KOPT-K1 (cell line): ENCODE measurements around the gene OGFOD2.

Experiments
- H3K27ac ChIP-seq: fragments of 200-600 bp; sonication (generic); 2 replicates; pipeline ENCODE4 v1.5.1; 2016; ENCODE audit warnings: antibody characterized with exemption, mild to moderate bottlenecking, low read depth, low read length; ENCODE audit not compliant: poor library complexity, severe bottlenecking
- H3K36me3 ChIP-seq: fragments of 200-600 bp; sonication (generic); 2 replicates; pipeline ENCODE4 v1.5.1; 2017; ENCODE audit warnings: antibody characterized with exemption, mild to moderate bottlenecking, low read length, moderate library complexity; ENCODE audit not compliant: insufficient read depth
- H3K9me3 ChIP-seq: fragments of 200-600 bp; sonication (generic); 2 replicates; pipeline ENCODE4 v1.5.1; 2017; ENCODE audit warnings: antibody characterized with exemption, low read length, mild to moderate bottlenecking; ENCODE audit not compliant: insufficient read depth, poor library complexity, severe bottlenecking

OGFOD2 gene

GRCh38 chr12:122996621-122997342, 21.7 kb downstream of the OGFOD2 start:
- no peak overlapping the region for H3K27ac ChIP-seq
- peaks cover 99% of the 10 kb centered on the region for H3K36me3 ChIP-seq
- no peaks in the 10 kb centered on the region for H3K9me3 ChIP-seq

- peaks cover 98% of the 10 kb centered on the region for H3K36me3 ChIP-seq
- no peaks in the 10 kb centered on the region for H3K9me3 ChIP-seq
- H3K27ac ChIP-seq, result no peak overlapping the region
Observed at GRCh38 chr12:122997343-122998250, 22.6 kb downstream of the OGFOD2 start.

- Histone ChIP-seq H3K36me3 (peaks cover 98% of the 10 kb centered on the region), H3K9me3 (no peaks in the 10 kb centered on the region), H3K27ac (no peak overlapping the region)
Observed at GRCh38 chr12:122998316-122998715, 23.3 kb downstream of the OGFOD2 start.

- Histone ChIP-seq H3K36me3 (peaks cover 98% of the 10 kb centered on the region), H3K9me3 (no peaks in the 10 kb centered on the region), H3K27ac (no peak overlapping the region)
Observed at GRCh38 chr12:122999196-122999946, 24.3 kb downstream of the OGFOD2 start.

- Histone ChIP-seq H3K27ac (no peak overlapping the region), H3K9me3 (no peaks in the 10 kb centered on the region), H3K36me3 (peaks cover 98% of the 10 kb centered on the region)
Observed at GRCh38 chr12:122999986-123000420, 25.0 kb downstream of the OGFOD2 start.

GRCh38 chr12:123000578-123000977, 25.5 kb downstream of the OGFOD2 start:
- H3K9me3 ChIP-seq, result no peaks in the 10 kb centered on the region
- peaks cover 98% of the 10 kb centered on the region for H3K36me3 ChIP-seq
- no peak overlapping the region for H3K27ac ChIP-seq

GRCh38 chr12:123001464-123001863, 26.4 kb downstream of the OGFOD2 start:
- no peak overlapping the region for H3K27ac ChIP-seq
- H3K9me3 ChIP-seq, result no peaks in the 10 kb centered on the region
- H3K36me3 ChIP-seq, result peaks cover 95% of the 10 kb centered on the region

- Histone ChIP-seq H3K36me3 (peaks cover 93% of the 10 kb centered on the region), H3K9me3 (no peaks in the 10 kb centered on the region), H3K27ac (no peak overlapping the region)
Observed at GRCh38 chr12:123003257-123003656, 28.2 kb downstream of the OGFOD2 start.

- H3K27ac ChIP-seq, result no peak overlapping the region
- H3K36me3 ChIP-seq, result peaks cover 93% of the 10 kb centered on the region
- no peaks in the 10 kb centered on the region for H3K9me3 ChIP-seq
Observed at GRCh38 chr12:123004287-123004686, 29.2 kb downstream of the OGFOD2 start.

- H3K36me3 ChIP-seq, result peaks cover 93% of the 10 kb centered on the region
- H3K9me3 ChIP-seq, result no peaks in the 10 kb centered on the region
- no peak overlapping the region for H3K27ac ChIP-seq
Observed at GRCh38 chr12:123005081-123005626, 30.1 kb downstream of the OGFOD2 start.

- Histone ChIP-seq H3K27ac (no peak overlapping the region), H3K36me3 (peaks cover 93% of the 10 kb centered on the region), H3K9me3 (no peaks in the 10 kb centered on the region)
Observed at GRCh38 chr12:123006977-123007376, 31.9 kb downstream of the OGFOD2 start.

- H3K9me3 ChIP-seq, result no peaks in the 10 kb centered on the region
- no peak overlapping the region for H3K27ac ChIP-seq
- peaks cover 92% of the 10 kb centered on the region for H3K36me3 ChIP-seq
Observed at GRCh38 chr12:123010110-123010509, 35.1 kb downstream of the OGFOD2 start.

GRCh38 chr12:123010681-123011080, 35.6 kb downstream of the OGFOD2 start:
- no peaks in the 10 kb centered on the region for H3K9me3 ChIP-seq
- no peak overlapping the region for H3K27ac ChIP-seq
- H3K36me3 ChIP-seq, result peaks cover 87% of the 10 kb centered on the region

GRCh38 chr12:123011701-123012100, 36.7 kb downstream of the OGFOD2 start:
- Histone ChIP-seq H3K36me3 (peaks cover 82% of the 10 kb centered on the region), H3K9me3 (no peaks in the 10 kb centered on the region), H3K27ac (no peak overlapping the region)
